H1 (cell line): ENCODE results near the gene ANKRD31.

ENCODE experiments used
- CEBPB ChIP-seq: IDR thresholded peaks from 2 replicates; pipeline ENCODE4 v1.6.1; 2012; ENCODE audit warnings: low read depth, low read length
- CTCF ChIP-seq, 3 experiments: IDR thresholded peaks; 1 replicate in 2 of 3; 2 replicates in 1 of 3; pipeline versions ENCODE4 v1.5.1 to v1.6.1; 2011; ENCODE audit warnings: low read length in 3 of 3, mild to moderate bottlenecking in 3 of 3, inconsistent platforms in 2 of 3, low read depth in 1 of 3, moderate library complexity in 1 of 3; ENCODE audit not compliant: insufficient read depth in 1 of 3; ENCODE audit errors: control extremely low read depth in 1 of 3
- EP300 ChIP-seq, 2 experiments: IDR thresholded peaks; 1 replicate in 1 of 2; 2 replicates in 1 of 2; pipeline ENCODE4 v1.6.1; 2011 to 2012; ENCODE audit warnings: low read depth in 2 of 2, low read length in 2 of 2, mild to moderate bottlenecking in 2 of 2, borderline replicate concordance in 1 of 2, inconsistent platforms in 1 of 2, moderate library complexity in 1 of 2
- FOSL1 ChIP-seq: IDR thresholded peaks from 2 replicates; pipeline ENCODE4 v1.6.1; 2011; ENCODE audit warnings: mild to moderate bottlenecking, low read depth, low read length, moderate library complexity; ENCODE audit not compliant: insufficient read depth
- HDAC2 ChIP-seq, 2 experiments: fragments of 300-600 bp in 1 of 2; sonication (generic) in 1 of 2; IDR thresholded peaks; 2 replicates each; pipeline ENCODE4 v1.6.1; 2011 to 2012; ENCODE audit warnings: low read depth in 2 of 2, low read length in 2 of 2, mild to moderate bottlenecking in 2 of 2, moderate library complexity in 2 of 2, borderline replicate concordance in 1 of 2, inconsistent platforms in 1 of 2
- KDM1A ChIP-seq: fragments of 200-600, 300-600 bp; sonication (generic); IDR thresholded peaks from 2 replicates; pipeline ENCODE4 v1.7.1; 2016; ENCODE audit warnings: mild to moderate bottlenecking, low read length, borderline replicate concordance
- MAFK ChIP-seq: IDR thresholded peaks from 2 replicates; pipeline ENCODE4 v1.6.1; 2012; ENCODE audit warnings: low read depth, mild to moderate bottlenecking, improper control_type of control experiment, low read length
- POLR2A ChIP-seq, 2 experiments: IDR thresholded peaks; 1 replicate in 1 of 2; 2 replicates in 1 of 2; pipeline ENCODE4 v1.6.1; 2011; ENCODE audit warnings: low read depth in 2 of 2, low read length in 2 of 2, mild to moderate bottlenecking in 2 of 2; ENCODE audit errors: control extremely low read depth in 1 of 2
- RAD21 ChIP-seq, 2 experiments: IDR thresholded peaks in 1 of 2; conservative IDR thresholded peaks in 1 of 2; 2 replicates each; pipeline ENCODE4 v1.6.1; 2011; ENCODE audit warnings: low read depth in 2 of 2, low read length in 2 of 2, improper control_type of control experiment in 1 of 2, inconsistent platforms in 1 of 2, mild to moderate bottlenecking in 1 of 2, moderate library complexity in 1 of 2
- TF ChIP-seq, protein P1 (sequence below): IDR thresholded peaks from 2 replicates; pipeline ENCODE4 v1.6.1; 2011; ENCODE audit warnings: low read depth, mild to moderate bottlenecking, low read length; ENCODE audit not compliant: insufficient read depth

- TF ChIP-seq MAFK = no peak
- TF ChIP-seq POLR2A (IDR thresholded peaks at IDR 0.05; ENCODE audit: control extremely low read depth in 1 of 2, low read depth in 2 of 2, low read length in 2 of 2) = no peak
- no peak for TF ChIP-seq CTCF (IDR thresholded peaks at IDR 0.05; ENCODE audit: control extremely low read depth in 1 of 3, insufficient read depth in 1 of 3, low read depth in 1 of 3, low read length in 3 of 3)
- no peak for TF ChIP-seq FOSL1
- TF ChIP-seq EP300 (IDR thresholded peaks at IDR 0.05; ENCODE audit: borderline replicate concordance in 1 of 2, low read depth in 2 of 2, low read length in 2 of 2) = no peak
- TF ChIP-seq KDM1A = no peak
- TF ChIP-seq RAD21 (IDR thresholded peaks at IDR 0.05 in 1 of 2, conservative IDR thresholded peaks at IDR 0.05 in 1 of 2; ENCODE audit: low read depth in 2 of 2, low read length in 2 of 2) = no peak
- no peak for TF ChIP-seq CEBPB
- TF ChIP-seq, protein P1, sequence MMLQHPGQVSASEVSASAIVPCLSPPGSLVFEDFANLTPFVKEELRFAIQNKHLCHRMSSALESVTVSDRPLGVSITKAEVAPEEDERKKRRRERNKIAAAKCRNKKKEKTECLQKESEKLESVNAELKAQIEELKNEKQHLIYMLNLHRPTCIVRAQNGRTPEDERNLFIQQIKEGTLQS = no peak
- no peak for TF ChIP-seq HDAC2 (IDR thresholded peaks at IDR 0.05; ENCODE audit: borderline replicate concordance in 1 of 2, low read depth in 2 of 2, low read length in 2 of 2)
Observed at GRCh38 chr5:75274486-75274885, 37.8 kb upstream of the ANKRD31 start.
